Measurements from ENCODE around the gene LYSMD2.

- no peak for TF ChIP-seq CTCF (IDR thresholded peaks at IDR 0.05)
- no peak for TF ChIP-seq POLR2A (IDR thresholded peaks at IDR 0.05)
Observed at GRCh38 chr15:51766341-51766740, 28.9 kb upstream of the LYSMD2 start.

Data from right lobe of liver (tissue), 4 donors.